Esophagus (tissue), 2 donors: Measurements from ENCODE around the gene COL28A1. TPM values are rescaled to one million over a fixed set of nuclear protein-coding genes. Genes with fewer than 3 reads are reported as not detected.

ENCODE experiments used
- H3K27ac ChIP-seq, 2 donors: one replicate each; pipeline ENCODE4 v1.5.1; 2013; ENCODE audit warnings: low read depth in 2 of 2, mild to moderate bottlenecking in 2 of 2, inconsistent platforms in 1 of 2, low read length in 1 of 2, moderate library complexity in 1 of 2
- H3K27me3 ChIP-seq, 2 donors: one replicate each; pipeline ENCODE4 v1.6.1; 2013; ENCODE audit warnings: low read length in 2 of 2, control low read depth in 1 of 2, mild to moderate bottlenecking in 1 of 2; ENCODE audit not compliant: insufficient read depth in 2 of 2, control insufficient read depth in 1 of 2
- H3K36me3 ChIP-seq, 2 donors: one replicate each; pipeline ENCODE4 v1.6.1; 2013; ENCODE audit warnings: low read length in 1 of 2; ENCODE audit not compliant: control insufficient read depth in 2 of 2, insufficient read depth in 2 of 2
- H3K4me1 ChIP-seq, 2 donors: one replicate each; pipeline ENCODE4 v1.6.1; 2013; ENCODE audit warnings: low read length in 1 of 2; ENCODE audit not compliant: control insufficient read depth in 2 of 2, insufficient read depth in 2 of 2
- H3K4me3 ChIP-seq, 2 donors: one replicate each; pipeline ENCODE4 v1.5.1; 2013; ENCODE audit warnings: low read length in 2 of 2, mild to moderate bottlenecking in 2 of 2, low read depth in 1 of 2, moderate library complexity in 1 of 2
- H3K9me3 ChIP-seq, 2 donors: one replicate each; pipeline ENCODE4 v1.6.1; 2013; ENCODE audit warnings: mild to moderate bottlenecking in 2 of 2, low read depth in 1 of 2, low read length in 1 of 2, moderate library complexity in 1 of 2; ENCODE audit not compliant: control insufficient read depth in 2 of 2, insufficient read depth in 1 of 2
- WGBS, 2 donors: extraction: QIAGEN DNeasy Blood & Tissue Kit; methylation state at CpG; one replicate each; pipeline ENCODE4 v1.1.7; 2013; 5-methylcytosine and 5-hydroxymethylcytosine counted together
- polyA plus RNA-seq, 2 donors: library from polyadenylated mRNA; stranded (reverse); fragments of 200-250 nt; gene quantifications; one replicate each; pipeline ENCODE4 v1.2.3, GENCODE V29; 2013
- donor health status: healthy with polysubstance abuse.
- donor health status: Bipolar disorder and iron deficiency.

Gene COL28A1
- polyA plus RNA-seq, 2 donors, result 0.60 to 1.1 TPM

DNA sequence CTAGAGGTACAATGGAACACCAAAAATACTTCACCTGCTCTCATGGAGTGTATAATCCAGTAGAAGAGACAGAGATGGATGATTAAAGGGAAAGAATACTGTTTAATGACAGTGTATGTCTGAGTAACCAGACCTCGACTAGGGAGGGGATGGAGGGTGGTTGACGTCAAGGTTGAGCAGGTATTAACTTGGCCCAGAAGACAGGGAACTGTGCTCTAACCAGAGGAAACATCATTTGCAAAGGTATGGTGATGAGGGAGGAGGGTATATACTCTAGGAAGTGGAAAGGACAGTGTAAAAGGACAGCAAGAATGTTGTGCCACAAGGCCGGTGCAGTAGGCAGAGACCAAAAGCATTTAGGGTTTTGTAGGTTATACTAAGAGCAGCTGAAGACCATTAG lies 33.9 kb upstream of the COL28A1 start:
- Histone ChIP-seq H3K9me3 (no peaks in the 10 kb centered on the region), H3K4me1 (peaks cover 0 to 13% of the 10 kb centered on the region in 2 donors), H3K4me3 (peak overlapping the region in 1 of 2 donors; percentile 99)

GRCh38 chr7:7569081-7569527 lies 33.4 kb upstream of the COL28A1 start:
- peak overlapping the region in 1 of 2 donors; percentile 99 for H3K4me3 ChIP-seq
- 44 to 60% methylated on average over 5 of the region's 5 CpGs for WGBS, 2 donors
- no peak overlapping the region for H3K27ac ChIP-seq
- H3K4me1 ChIP-seq, result peaks cover 0 to 13% of the 10 kb centered on the region in 2 donors
- H3K9me3 ChIP-seq, result no peaks in the 10 kb centered on the region
- peaks cover 0 to 2% of the 10 kb centered on the region in 2 donors for H3K36me3 ChIP-seq
- no peaks in the 10 kb centered on the region for H3K27me3 ChIP-seq

More for the DNA sequence above, 33.9 kb upstream of the COL28A1 start:
- peaks cover 0 to 2% of the 10 kb centered on the region in 2 donors for H3K36me3 ChIP-seq
- peak overlapping the region in 1 of 2 donors; percentile 41 for H3K27ac ChIP-seq
- WGBS, 2 donors, result 61 to 68% methylated on average over 3 of the region's 3 CpGs
- no peaks in the 10 kb centered on the region for H3K27me3 ChIP-seq

- Histone ChIP-seq H3K4me1 (peaks cover 0 to 13% of the 10 kb centered on the region in 2 donors), H3K9me3 (no peaks in the 10 kb centered on the region), H3K4me3 (peak overlapping the region in 1 of 2 donors; percentile 99), H3K27me3 (no peaks in the 10 kb centered on the region), H3K36me3 (peaks cover 0 to 2% of the 10 kb centered on the region in 2 donors), H3K27ac (peak overlapping the region; percentile 58 to 64)
- 68 to 73% methylated on average over 4 of the region's 4 CpGs for WGBS, 2 donors
Measured at GRCh38 chr7:7568553-7568952, 32.9 kb upstream of the COL28A1 start.

- 36 to 42% methylated on average over 2 of the region's 2 CpGs for WGBS, 2 donors
- Histone ChIP-seq H3K36me3 (peaks cover 0 to 2% of the 10 kb centered on the region in 2 donors), H3K4me3 (peak overlapping the region in 1 of 2 donors; percentile 99), H3K9me3 (no peaks in the 10 kb centered on the region), H3K4me1 (peaks cover 0 to 13% of the 10 kb centered on the region in 2 donors), H3K27ac (peak overlapping the region; percentile 58 to 64), H3K27me3 (no peaks in the 10 kb centered on the region)
Measured at GRCh38 chr7:7567898-7568531, 32.3 kb upstream of the COL28A1 start.

DNA sequence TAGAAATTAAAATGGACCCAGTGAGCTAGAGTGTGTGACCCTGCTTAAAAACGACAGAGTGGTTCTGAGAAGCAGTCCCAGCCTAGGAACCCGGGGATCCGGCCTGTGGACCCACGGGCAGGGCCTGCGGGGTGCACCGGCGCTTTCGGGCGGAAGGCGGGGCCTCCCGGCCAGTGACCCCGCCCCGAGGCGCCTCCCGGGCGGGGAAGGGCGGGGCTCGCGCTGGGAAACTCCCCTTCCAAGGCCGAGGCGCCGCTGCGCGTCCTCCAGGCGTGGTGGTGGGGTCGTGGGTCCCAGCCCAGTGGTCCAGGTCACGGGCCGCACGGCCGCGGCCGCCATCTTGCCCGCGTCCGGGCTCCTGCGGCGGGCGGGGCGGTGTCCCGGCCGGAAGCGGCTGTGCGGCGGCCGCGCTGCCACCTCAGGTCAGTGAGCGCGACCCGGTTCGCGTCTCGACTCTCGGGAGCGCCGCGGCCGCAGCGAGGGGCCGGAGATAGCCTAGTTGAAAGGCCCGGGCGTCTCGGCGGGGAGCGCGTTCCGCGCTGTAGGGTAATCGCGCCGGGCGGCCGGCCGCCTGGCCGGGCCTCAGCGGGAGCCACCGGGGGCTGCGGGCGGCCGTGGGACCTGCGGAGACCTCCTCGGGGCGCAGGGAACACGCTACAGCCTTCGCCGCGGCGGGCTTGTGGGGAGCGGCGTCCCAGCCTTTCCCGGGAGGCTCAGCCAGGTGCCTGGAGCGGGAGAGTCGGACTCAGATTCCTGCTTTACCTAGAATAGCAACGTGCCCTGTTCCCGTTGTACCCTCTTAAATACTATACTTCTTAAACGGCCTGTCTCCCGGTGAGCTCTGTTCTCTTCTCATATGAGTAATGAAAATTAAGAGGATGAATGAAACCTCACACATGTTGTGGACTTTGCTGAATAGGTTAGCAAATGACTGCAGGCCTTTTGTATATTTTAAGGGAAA lies 31.3 kb upstream of the COL28A1 start, which contains the start of gene MIOS:
Gene MIOS, plus strand, starts transcription at position 234 of the 961 bp plus-strand sequence. CDS start 5,592 bp downstream, outside the sequence.
- no peaks in the 10 kb centered on the region for H3K27me3 ChIP-seq
- H3K36me3 ChIP-seq, result peaks cover 0 to 2% of the 10 kb centered on the region in 2 donors
- H3K4me3 ChIP-seq, result peak within 1 kb of the TSS; percentile 93 to 99
- 0 to 1% methylated on average over 74 to 96 of the region's 96 CpGs for WGBS, 2 donors
- H3K9me3 ChIP-seq, result no peaks in the 10 kb centered on the region
- H3K4me1 ChIP-seq, result peaks cover 0 to 13% of the 10 kb centered on the region in 2 donors
- peak within 1 kb of the TSS; percentile 97 to 99 for H3K27ac ChIP-seq

DNA sequence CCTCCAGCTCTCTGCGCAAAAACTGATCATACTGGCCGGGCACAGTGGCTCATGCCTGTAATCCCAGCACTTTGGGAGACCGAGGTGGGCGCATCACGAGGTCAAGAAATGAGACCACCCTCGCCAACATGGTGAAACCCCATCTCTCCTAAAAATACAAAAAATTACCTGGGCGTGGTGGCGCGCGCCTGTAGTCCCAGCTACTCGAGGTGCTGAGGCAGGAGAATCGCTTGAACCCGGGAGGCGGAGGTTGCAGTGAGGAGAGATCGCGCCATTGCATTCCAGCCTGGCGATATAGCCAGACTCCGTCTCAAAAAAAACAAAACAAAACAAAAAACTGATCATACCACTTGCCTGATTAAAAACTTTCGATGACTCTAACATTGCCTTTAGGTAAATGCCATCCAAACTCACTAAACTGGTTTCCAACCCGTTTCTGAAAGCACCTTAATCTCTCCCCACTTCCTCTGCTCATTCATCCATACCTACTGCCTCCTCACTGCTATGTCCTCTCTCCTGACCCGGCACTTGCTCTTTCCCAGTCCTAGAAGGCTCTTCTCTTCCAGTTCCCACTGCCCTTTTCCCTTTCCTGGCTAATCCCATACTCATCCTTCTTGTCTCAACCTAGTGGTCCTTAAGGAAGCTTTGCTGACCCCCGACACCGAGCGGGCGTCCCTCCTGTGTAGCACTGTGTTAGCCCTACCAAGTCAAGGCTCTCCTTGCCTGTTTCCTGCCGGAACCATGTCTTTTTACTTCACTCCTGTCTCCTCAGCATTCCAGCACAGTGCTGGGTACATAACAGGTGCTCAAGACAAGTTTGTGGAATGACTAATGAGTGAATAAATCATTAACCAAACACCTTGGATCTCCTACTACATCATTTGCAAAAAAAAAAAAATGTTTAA lies 30.3 kb upstream of the COL28A1 start:
- H3K36me3 ChIP-seq, result peaks cover 0 to 2% of the 10 kb centered on the region in 2 donors
- peaks cover 0 to 13% of the 10 kb centered on the region in 2 donors for H3K4me1 ChIP-seq
- peak overlapping the region; percentile 97 to 99 for H3K27ac ChIP-seq
- H3K4me3 ChIP-seq, result peak overlapping the region; percentile 31 to 99
- WGBS, 2 donors, result 66 to 69% methylated on average over 26 of the region's 26 CpGs
- H3K27me3 ChIP-seq, result no peaks in the 10 kb centered on the region
- H3K9me3 ChIP-seq, result no peaks in the 10 kb centered on the region

GRCh38 chr7:7565018-7565680 lies 29.5 kb upstream of the COL28A1 start:
- 79 to 94% methylated on average over 4 of the region's 4 CpGs for WGBS, 2 donors
- H3K27ac ChIP-seq, result peak overlapping the region; percentile 36 to 66
- no peaks in the 10 kb centered on the region for H3K9me3 ChIP-seq
- H3K4me3 ChIP-seq, result no peak overlapping the region
- H3K27me3 ChIP-seq, result no peaks in the 10 kb centered on the region
- H3K4me1 ChIP-seq, result peaks cover 0 to 11% of the 10 kb centered on the region in 2 donors
- H3K36me3 ChIP-seq, result no peaks in the 10 kb centered on the region

GRCh38 chr7:7564323-7564780 lies 28.7 kb upstream of the COL28A1 start:
- H3K9me3 ChIP-seq, result no peaks in the 10 kb centered on the region

More at GRCh38 chr7:7564323-7564780, 28.7 kb upstream of the COL28A1 start:
- no peaks in the 10 kb centered on the region for H3K36me3 ChIP-seq
- H3K4me1 ChIP-seq, result peaks cover 0 to 8% of the 10 kb centered on the region in 2 donors
- WGBS, 2 donors, result 66 to 74% methylated on average over 3 of the region's 3 CpGs
- H3K27me3 ChIP-seq, result no peaks in the 10 kb centered on the region
- H3K27ac ChIP-seq, result peak overlapping the region; percentile 36 to 81
- no peak overlapping the region for H3K4me3 ChIP-seq
